ENCODE results near the gene MBD3.

MBD3 gene

GRCh38 chr19:1524972-1525325, 67.7 kb downstream of the MBD3 start:
- H3K36me3 ChIP-seq (ENCODE audit: control insufficient read depth, insufficient read depth, low read length), result no peaks in the 10 kb centered on the region
- no peak overlapping the region for H3K4me3 ChIP-seq (ENCODE audit: low read depth, low read length)
- no peak overlapping the region for H2AFZ ChIP-seq
- no peaks in the 10 kb centered on the region for H3K79me2 ChIP-seq
- no peaks in the 10 kb centered on the region for H3K27me3 ChIP-seq (ENCODE audit: control insufficient read depth, insufficient read depth, low read length)
- TF ChIP-seq, protein P1, sequence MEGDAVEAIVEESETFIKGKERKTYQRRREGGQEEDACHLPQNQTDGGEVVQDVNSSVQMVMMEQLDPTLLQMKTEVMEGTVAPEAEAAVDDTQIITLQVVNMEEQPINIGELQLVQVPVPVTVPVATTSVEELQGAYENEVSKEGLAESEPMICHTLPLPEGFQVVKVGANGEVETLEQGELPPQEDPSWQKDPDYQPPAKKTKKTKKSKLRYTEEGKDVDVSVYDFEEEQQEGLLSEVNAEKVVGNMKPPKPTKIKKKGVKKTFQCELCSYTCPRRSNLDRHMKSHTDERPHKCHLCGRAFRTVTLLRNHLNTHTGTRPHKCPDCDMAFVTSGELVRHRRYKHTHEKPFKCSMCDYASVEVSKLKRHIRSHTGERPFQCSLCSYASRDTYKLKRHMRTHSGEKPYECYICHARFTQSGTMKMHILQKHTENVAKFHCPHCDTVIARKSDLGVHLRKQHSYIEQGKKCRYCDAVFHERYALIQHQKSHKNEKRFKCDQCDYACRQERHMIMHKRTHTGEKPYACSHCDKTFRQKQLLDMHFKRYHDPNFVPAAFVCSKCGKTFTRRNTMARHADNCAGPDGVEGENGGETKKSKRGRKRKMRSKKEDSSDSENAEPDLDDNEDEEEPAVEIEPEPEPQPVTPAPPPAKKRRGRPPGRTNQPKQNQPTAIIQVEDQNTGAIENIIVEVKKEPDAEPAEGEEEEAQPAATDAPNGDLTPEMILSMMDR (IDR thresholded peaks at IDR 0.05), result no peak
- H3K4me1 ChIP-seq, result no peaks in the 10 kb centered on the region
- H3K27ac ChIP-seq, result no peak overlapping the region
- no peaks in the 10 kb centered on the region for H3K9me3 ChIP-seq (ENCODE audit: control insufficient read depth, low read length)
- H3K9ac ChIP-seq, result no peak overlapping the region
- no peak overlapping the region for H3K4me2 ChIP-seq (ENCODE audit: low read length)

DNA sequence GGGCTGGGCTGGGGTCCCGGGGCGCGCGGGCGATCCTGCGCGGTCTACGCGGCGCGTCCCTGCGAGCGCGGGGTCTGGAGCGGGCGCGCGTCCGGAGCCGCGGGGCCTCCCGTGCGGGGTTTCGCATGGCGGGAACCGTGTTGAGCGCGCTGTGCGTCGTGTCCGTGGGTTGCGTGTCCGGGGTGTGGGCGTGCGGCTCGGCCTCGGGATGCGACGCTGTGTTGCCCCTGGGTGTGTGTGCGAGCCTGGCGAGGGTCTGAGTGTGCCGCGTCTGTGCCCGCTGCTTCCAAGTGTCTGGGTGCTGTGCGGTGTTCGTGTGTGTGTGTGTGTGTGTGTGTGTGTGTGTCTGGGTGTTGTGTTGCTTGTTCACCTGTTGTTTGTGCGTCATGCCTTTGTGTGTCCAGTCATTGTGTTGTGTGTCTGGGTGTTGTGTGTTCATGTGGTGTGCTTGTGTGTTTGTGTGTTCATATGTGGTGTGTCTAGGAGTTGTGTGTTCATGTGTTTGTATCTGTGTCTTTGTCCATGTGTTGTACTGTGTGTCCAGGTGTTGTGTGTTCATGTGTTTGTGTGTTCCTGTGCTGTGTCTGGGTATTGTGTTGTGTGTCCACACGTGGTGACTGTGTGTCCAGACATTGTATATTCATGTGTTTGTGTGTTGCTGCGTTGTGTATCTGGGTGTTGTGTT, 68.2 kb downstream of the MBD3 start:
- Histone ChIP-seq H3K27me3 (ENCODE audit: control insufficient read depth, insufficient read depth, low read length) (no peaks in the 10 kb centered on the region), H3K79me2 (no peaks in the 10 kb centered on the region), H3K36me3 (ENCODE audit: control insufficient read depth, insufficient read depth, low read length) (no peaks in the 10 kb centered on the region), H3K9me3 (ENCODE audit: control insufficient read depth, low read length) (no peaks in the 10 kb centered on the region), H3K9ac (no peak overlapping the region), H3K4me2 (ENCODE audit: low read length) (peak overlapping the region; percentile 35), H3K4me1 (no peaks in the 10 kb centered on the region), H3K27ac (no peak overlapping the region), H2AFZ (no peak overlapping the region), H3K4me3 (ENCODE audit: low read depth, low read length) (no peak overlapping the region)
- TF ChIP-seq, protein P1 (IDR thresholded peaks at IDR 0.05), result no peak
